HG03025 (cell line): ENCODE data around the gene CCNL1.

ENCODE experiments used
- ATAC-seq: cut with Tn5 transposase; IDR thresholded peaks from one replicate; pipeline ENCODE4 v1.9.1; 2021; ENCODE audit warnings: mild to moderate bottlenecking, moderate library complexity; ENCODE audit not compliant: unreplicated experiment, low FRiP score

CCNL1 gene

DNA sequence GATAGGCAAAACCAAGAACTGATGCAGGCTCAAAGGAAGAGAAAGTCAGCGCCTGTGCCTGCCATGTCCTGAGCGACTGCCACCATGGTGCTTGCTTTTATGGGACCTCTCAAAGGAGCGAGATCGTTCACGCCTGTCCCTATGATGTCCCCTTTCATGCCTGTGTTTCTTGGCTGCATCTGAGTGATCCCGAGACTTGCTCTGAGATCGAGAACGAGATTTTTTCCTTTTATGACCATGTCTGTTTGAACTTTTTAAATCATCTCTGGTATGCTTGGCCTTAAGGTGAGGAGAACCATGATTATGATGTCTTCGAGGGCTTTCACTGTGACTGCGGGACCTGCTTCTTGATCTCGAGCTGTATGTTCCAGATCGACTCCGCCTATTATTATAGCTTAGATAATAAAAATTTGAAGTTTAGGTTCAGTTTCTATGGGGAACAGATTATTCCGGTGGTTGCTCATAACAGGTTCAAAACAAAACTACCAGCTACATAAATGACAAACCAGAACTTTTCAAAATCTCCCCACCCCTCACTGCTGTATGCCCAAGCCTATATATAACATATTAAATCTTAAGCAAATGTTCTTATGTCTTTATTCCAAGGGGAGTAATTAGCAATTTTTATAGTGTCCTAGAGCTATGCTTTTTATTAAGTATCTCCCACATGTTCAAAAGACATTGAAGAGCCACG, 11.6 kb downstream of the CCNL1 start:
- no peak for ATAC-seq

DNA sequence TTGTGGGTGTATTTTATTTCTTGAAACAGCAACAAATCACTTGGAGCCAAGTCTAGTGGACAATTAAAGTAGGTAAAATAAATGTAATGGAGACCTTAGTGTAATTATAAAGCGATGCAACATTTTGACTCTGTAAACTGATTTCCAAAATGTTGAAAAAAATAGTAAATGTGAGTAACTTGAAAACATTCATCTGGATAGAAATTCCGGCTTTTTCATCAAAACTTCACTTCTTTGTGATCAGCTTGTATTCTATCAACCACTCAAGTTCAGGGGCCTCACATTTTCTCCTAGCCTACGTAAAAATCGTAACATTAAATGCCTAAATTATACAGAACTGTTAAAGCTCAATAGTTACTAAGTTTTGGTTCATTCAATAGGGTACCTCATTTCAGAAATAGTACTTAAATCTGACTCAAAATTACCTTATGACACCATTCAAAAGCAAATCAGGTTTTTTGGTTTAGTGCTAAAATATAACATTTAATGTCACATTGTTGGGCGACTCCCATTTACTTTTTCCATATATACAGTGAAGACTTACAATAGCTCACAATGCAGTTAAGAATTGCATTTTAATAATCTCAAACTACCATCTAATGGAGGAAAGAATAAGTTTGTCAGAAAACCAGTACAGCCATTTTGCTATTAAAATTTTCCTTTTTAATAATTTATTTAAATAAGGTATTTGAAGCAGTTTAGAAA, 12.7 kb downstream of the CCNL1 start:
- no peak for ATAC-seq

DNA sequence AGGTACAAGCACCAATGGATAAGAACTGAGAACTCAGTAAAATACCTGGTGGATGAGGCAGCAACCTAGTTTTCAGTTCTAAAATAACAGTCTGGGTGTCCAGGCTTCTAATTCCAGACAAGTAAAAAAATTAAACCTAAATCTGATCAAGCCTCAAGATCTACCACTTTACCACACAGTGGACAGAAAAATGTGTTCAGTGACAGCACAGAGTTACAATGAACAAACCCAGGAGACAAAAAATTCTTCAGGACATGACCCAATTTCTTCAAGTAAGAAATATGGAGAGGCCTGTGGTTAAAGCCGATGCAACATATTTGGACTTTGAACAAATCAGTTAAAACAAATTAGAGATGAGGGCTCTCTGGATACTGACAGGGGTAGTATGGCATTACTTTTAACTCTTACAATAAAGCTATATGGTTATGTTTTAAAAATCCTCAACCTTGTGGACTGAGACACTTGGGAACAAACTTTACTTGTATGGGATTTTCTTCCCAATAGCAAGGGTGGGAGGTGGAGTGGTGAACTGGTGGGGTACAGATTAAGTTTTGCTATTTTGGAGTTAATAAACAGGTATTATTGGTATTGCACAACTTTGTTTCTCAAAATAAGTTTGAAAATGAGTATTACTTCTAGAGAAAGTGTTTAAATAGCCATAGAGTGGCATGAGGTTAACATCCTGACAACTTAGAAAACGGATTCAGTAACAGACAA, 14.2 kb downstream of the CCNL1 start:
- no peak for ATAC-seq

DNA sequence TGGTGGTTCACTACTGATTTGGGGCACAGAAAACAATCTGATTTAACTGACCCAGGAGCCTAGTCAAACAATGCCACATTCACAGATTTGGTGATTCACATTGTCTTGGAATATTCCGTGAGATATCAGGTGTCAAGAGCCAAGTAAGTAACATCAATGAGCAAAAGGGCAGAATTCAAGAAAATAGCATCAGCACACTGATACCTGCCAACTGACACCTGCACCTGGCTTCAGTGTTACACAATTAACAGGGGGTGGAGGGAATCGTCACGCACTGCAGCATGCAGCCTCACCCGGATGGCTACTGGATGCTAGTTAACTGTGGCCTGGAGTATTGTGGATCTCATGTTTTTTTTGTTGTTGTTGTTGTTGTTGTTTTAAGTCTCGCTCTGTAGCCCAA, 17.6 kb downstream of the CCNL1 start:
- ATAC-seq, result no peak

DNA sequence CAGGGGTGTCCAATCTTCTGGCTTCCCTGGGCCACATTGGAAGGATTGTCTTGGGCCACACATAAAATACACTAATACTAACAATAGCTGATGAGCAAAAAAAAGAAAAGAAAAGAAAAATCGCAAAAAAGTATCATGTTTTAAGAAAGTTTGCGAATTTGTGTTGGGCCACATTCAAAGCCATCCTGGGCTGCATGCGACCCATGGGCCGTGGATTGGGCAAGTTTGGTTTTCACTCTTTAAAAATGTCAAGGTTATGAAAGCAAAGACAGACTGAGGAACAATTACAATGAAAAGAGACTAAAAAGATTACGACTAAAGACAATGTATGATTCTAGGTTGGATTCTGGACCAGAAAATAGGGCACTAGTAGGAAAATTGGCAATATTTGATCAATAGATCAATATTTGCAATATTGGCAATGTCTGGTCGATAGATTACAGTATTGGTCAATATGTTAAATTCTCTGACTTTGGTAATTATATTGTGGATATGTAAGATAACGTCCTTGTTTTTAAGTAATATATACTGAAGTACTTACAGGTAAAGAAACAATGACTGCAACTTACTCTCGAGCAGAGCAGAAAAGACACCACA, 19.9 kb downstream of the CCNL1 start:
- ATAC-seq, result no peak

DNA sequence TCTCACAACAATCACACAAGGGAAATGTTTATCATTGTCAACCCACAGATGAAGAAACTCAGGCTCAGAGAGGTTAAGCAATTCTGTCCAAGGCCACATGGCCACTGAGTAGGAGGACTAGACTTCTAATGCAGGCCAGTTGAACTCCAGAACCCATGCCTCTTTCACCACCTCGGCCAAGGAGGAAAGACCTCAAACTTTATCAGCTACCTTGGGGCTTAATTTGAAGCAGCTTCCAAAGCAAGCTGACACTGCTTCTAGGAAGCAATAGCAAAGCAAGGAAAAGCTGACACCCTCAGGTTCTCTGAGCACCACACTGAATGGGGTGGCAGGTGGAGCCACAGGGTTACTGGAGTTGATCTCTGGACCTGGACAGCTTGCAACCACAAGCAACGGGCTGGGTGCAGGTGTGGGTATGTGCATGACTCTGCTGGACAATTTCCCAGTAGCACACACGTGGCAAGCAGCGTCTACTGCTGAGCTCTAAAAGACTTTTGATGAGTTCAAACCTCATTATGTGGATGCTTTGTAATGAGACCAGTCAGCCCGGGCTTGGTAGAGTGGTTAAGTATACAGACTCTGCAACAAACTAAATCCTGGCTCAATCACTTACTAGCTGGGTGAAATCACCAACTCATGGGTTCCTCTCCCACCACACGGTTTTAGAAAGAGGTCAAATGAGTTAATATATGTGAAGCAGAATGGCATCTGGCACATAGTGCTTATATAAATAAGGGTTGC, 23.1 kb downstream of the CCNL1 start:
- ATAC-seq, result no peak

DNA sequence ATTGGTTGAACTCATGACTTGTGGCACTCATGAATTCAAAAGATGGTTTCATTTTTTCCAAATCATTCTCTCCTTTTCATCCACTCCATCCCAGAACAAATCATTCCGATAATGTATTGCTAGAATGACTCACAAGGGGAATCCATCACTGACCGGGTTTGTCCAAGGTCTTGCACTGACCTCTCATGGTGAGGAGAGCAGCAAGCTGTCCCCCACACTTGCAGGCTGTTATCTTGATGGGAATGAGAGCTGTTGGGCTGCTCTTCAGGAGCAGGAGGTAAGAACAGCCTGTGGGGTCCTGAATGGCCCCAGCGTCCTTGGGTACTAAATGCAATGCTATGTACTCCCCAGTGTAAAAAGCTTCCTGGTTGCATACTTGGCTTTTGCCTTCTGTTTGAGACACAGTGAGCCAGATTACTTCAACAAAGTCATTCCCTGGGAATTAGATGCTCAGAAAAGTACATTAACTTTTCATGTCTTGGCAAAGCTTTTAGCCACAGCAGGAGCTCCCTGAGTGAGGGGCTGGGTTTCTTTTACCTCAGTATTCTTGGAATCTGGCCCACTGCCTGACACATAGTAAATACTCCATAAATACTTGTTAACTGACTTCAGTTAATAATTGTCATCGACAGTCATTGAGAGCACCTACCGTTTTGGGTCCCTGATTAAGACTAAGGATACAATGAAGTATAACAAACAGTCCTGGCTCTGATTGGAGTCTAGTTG, 24.1 kb downstream of the CCNL1 start:
- no peak for ATAC-seq

DNA sequence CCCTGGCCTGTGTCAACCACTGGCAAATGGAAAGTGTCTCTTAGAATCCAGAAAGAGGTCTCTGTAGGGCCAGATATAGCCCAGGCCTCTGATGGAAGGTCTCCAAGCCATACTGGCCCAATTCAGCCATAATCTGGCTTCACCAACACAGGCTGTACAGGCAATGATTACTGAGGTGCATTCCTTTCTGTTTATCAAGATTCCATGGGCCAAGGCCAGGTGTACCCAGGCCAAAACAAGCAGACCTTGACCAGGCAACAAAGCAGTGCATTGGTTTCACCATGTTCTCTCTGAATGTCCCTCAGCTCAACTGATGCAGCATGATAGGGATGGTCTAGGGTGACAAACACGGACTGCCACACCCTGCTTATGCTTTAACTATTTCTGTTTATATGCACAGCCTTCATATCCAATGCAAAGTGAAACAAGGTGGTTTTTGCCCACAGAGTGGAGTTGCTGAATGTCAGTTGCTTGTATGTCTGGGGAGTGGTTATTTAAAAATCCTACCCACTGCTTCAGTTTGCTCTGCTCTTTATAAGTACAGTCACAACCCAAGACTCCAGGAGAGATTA, 25.2 kb downstream of the CCNL1 start:
- peak; percentile 57 for ATAC-seq

DNA sequence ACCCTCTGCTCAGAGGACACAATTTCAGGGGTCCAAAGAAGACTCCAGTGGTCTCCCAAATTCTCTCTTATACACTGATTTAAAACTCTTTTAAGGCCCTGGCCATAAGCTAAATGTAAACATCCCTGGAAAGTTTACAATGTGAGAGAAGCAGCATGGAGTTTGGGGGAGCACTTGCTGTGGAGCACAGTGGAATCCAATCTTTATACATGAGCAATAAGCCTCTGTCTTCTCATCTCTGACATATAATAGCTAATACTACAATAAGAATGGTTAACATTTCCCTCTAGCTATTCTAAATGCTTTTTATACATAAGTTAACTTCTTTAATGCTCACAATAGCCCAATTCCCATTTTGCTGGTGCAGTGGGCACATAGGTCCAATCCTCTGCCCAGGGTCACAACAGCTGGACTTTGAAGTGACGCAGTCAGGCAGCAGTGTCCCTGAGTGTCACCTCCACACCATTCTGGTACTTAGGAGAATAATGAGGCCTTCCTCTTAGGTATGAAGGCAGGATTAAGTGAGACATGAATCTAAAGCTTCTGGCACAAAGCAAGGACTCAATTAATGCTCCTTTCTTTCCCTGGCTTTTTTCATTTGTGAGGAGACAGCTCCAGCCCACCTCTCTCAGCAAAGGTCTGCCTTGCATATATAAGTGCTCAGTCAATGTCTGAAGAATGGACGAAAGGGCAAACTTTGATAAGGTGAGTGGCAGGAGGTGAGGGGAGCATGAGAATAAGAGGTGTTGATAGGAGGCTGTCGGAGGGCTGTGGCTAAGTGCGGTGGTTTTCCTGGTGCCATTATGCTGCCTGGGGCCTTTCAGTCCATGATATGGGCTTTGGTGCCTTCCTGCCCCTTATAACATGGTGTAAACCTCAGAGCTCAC, 26.3 kb downstream of the CCNL1 start:
- ATAC-seq, result no peak

DNA sequence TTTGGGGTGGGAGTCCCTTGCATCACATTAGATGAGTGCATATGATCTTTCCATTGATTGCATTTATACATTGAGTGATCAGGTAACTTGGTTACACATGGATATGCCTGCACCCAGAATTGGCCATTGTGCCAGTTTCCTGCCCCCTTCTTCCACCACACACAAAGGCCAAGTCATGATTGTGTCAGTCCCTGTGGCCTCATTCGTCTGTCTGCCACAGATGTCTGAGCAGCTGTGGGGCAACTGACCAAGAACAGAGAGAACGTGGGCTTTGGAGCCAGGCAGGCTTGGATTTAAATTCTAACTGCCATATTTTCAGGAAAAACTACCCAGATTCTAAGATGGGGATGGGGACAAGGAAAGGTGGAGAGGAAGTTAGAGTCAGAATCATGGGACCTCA, 27.0 kb downstream of the CCNL1 start:
- no peak for ATAC-seq

DNA sequence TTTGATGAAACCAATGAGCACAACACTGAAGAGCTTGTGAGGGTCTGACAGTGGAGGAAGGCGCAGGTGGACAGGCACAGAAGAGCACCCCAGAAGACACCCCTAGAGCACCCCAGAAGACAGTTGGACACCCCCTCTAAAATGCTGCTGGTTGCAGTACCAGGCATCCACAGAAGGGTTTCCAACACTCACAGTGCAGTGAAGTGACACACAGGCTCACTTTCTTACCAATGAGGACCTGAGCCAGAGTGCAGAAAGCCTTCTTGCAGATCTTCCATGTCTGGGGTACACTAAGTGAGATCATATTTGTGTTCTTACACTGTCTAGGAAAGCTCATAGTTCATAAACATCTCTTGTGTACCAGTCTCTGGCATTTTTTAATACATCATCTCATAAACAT, 27.6 kb downstream of the CCNL1 start:
- ATAC-seq, result no peak

DNA sequence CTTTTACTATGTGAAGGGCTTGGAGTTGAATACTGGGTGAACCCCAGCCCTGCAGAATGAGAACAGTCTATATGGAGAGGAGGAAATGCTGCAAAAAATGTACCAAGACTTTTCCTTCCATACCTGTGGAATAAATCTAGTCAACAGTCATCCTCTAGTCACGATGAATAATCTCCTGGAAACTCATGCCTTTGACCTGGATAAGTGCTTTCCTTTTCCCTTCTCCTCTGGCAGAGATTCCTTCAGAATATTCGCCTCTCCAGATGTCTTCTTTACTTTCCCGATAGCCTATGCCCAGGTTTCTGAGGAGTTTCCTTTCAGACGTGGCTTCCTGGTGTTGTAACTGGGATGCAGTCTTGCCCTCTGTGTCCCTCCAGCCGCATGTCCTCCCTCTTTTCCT, 28.1 kb downstream of the CCNL1 start:
- no peak for ATAC-seq

DNA sequence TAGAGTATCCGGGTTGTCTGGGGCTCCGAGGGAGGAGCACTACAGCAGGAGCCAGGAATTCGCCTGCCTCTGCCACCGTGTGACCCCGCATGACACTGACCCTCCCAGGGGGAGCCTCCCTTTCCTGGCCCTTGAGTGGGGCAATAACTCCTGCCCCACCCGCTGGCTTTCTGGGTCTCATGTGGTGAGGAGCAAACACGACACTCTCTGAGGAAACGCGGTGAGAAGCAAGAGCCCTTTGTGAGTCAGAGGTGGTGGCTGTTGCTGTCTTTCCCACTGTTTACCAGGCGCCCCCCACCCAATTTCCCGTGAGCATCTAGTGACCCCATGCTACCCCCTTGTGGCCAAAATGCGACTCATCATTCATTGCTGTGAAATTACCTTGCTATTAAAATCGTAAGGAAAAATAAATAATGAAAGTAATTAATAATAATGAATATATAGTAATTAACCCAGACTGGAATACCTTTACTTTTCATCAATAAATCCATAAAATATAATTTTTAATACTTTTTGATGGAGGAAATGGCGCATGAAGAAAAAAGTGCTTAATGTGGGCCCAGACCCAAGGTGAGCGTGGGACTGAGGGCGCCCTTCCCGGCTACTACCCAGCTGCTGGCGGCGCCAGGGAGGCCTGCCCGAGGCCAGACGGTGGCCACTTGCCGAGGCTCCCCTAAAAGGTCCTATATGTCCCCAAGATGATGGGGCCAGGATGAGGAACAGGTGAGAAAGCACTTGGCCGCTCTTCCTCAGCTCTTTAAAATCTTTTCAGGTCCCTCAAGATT, 29.3 kb downstream of the CCNL1 start:
- ATAC-seq, result no peak

DNA sequence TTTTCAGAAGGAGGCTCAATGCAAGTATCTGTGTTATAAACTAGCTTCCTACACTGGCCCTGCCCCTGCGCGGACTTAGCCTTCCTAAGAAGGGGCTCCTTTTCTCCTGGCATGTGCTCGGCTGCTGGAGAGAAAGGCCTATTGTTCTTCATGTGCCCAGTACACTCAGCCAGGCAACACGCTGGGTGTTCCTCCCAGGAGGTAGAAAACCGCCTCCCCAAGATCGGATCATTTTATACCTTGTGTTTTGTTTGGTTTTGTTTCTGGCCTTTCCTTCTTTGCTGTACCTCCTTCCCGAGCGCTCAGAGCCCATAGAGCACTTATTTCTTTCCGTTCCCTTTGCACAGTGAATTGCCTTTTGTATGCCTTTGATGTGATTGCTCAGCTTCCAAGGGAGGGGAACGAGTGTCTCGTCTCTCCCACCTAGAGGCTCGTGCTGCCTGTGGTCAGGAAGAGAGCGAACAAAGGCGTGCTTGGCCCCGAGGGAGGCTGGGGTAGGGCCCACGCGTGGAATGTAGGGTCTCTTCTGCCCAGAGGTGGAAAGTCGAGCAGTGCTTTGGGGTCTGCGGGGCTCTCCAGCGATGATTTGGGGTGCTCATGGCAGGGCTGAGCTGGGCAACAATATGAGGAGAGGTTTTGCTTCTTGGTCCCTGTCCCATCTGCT, 30.0 kb downstream of the CCNL1 start:
- ATAC-seq, result no peak

DNA sequence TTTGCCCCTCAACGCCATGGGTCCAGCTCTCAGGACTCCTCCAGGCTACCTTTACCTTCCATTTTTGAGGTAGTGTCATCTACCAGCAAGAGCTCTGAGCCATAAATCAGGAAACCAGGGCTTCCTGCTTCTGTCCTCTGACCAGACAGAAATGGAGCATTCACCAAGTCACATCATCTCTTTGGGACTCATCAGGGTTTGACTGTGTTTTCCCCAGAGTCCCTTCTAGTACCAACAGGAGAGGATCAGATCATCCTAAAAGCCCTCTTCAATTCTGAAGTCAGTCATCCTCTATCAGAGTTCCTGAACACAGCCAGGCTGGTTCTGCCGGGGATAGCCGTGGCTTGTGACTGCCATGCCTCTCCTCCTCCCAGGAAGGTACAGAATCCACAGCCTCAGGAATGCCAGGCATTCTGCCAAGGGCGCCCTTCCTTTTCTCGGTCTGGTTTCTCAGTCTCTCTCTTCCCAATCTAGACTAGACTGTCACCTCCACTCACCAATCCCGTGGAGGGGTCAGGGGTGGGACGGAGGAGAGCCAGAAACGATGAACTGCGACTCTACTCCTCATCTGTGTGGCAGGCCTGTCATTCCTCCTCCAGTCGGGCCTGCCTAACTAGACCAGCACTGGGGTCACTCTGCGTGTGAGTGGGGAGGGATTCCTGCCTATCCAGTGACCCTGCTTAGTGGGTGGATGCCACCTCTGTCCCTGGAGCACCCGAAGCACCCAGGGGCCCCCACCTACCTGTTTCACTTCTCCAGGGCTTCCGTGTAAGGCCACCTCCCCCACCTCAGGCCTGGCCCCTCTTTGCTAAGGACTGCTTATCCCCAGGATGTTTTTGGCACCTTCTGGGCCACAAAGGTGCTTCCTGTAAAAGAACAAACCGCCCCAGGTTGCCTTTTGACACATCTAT, 30.9 kb downstream of the CCNL1 start:
- no peak for ATAC-seq
